GM13977 (cell line): ENCODE measurements around the gene AP5Z1.

Experiments used
- DNase-seq: peaks from one replicate; pipeline ENCODE4 v3.0.0; 2012; ENCODE audit warnings: low spot score
- CTCF ChIP-seq: IDR thresholded peaks from 2 replicates; pipeline ENCODE4 v1.5.1; 2012; ENCODE audit warnings: mild to moderate bottlenecking, control low read depth; ENCODE audit not compliant: insufficient read depth; ENCODE audit errors: extremely low read depth, missing control alignments
- in situ Hi-C: fragments of 300-500 bp; cut with MboI; formaldehyde crosslinking; loops from one replicate; pipeline ENCODE4 v1.12.0; 2022; ENCODE audit warnings: low sequenced_read_pairs, low pct_unique_long_range_greater_than_20kb, mixed read lengths, inconsistent platforms; ENCODE audit not compliant: unreplicated experiment

The AP5Z1 gene

DNA sequence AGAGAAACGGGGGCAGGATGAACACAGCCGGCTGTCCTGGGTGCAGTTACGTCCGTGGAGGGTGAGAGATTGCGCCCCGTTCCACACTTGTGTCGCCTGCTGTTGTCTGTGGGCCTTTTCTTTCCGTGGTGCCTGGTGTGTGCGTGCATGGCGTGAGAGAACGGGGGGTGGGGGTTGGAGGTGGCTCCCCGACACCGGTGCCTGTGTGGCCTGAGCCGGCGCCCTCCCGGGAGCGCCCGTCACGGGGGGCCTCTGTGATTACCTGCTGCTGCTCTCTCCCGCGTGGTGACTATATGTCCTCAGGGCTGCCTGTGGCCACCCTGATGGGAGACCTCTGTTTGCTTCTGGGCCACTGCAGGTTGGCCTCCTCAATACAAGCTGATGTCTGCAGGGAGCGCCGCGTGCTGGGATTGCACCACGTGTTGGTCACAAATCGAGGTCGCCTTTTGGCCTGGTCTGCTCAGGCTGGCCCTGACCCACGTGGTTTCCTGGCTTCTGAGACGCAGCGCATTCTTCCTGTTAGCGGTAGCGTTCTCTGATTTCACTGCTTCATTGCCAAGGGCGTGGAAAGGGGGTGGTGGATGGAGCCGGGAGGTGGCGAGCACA lies 10.9 kb upstream of the AP5Z1 start:
- DNase-seq, result no peak
- no peak for TF ChIP-seq CTCF
- in situ Hi-C loops, result no loop called here

DNA sequence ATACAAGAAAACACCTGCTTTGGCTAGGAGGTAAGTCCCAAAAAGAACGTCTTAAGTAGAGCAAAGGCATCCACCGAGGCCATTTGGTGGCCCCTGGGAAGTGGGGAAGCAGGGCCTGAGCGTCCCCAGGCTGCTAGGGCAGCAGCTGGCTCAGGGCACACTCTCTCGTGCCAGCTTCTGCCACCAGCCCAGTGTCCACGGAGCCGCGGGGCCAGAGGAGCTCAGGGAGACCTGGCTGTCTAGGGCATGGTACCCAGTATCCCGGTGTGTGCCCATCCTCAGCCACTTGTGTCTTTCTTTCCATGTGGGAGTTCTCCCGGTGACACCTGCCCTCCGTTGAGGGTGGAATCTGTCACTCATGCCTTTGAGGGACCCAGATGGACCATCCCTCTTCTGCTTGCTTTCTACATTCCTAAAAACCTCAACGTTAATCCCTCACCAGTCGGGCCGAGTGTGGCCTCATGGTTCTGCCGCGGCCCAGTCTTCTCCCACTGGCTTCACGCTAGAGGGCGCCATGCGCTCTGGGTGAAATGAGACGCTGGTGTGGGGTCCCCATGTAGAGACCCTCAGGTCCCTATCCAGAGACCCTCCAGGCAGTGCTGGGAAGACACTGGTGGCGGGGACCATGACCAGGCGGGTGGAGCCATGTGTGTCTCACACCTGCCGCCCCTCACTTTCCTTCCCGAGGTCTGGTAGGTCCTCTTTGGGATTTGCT lies 9.5 kb upstream of the AP5Z1 start:
- TF ChIP-seq CTCF, result peak; percentile 38
- DNase-seq, result no peak
- in situ Hi-C loops, result no loop called here

DNA sequence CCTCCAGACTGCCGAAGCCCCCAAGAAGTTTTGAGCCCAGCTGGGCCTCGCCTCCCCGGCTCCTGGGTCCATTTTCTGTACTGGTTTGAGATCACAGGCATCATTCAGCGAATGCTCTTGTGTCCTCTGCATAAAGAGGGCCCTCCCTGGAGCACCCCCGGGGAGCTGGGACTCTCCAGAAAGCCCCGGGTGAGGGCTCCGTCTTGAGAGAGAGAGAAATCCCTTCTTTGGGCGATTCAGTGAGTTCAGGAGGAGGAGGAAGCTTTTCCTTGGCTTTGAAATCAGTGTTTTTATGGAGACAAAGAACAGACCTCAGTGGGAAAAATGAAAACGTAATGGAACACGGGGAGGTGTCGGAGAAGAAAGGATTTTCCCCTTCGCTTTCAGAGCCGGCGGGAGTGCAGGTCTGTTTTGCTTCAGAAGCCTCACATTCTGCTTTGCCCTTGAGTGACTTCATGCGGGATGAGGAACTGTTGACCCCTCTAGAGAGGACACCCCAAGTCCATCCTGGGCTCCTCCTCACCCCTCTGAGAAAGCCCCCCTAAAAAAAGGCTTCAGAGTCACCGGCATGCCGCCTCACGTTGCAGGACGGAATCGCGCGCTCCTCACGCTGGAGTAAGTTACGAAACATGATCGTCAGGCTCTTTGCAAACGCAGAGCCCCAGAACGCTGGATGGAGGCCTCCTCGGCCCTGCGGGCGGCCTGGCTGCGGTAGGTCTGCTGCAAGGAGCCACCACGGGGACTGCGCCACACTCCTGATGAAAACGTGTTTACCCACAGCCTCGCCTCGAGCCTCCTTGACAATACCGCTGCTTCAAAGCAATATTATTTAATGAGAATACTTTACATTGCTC lies 8.5 kb upstream of the AP5Z1 start:
- TF ChIP-seq CTCF, result no peak
- no peak for DNase-seq
- in situ Hi-C loops, result no loop called here

- in situ Hi-C loops, result no loop called here
- no peak for DNase-seq
- no peak for TF ChIP-seq CTCF
These were observed 6.5 kb upstream of the AP5Z1 start for GRCh38 chr7:4768597-4769569.

- in situ Hi-C loops, result no loop called here
- no peak for TF ChIP-seq CTCF
- DNase-seq, result no peak
These were observed 5.7 kb upstream of the AP5Z1 start for GRCh38 chr7:4769761-4770160.

DNA sequence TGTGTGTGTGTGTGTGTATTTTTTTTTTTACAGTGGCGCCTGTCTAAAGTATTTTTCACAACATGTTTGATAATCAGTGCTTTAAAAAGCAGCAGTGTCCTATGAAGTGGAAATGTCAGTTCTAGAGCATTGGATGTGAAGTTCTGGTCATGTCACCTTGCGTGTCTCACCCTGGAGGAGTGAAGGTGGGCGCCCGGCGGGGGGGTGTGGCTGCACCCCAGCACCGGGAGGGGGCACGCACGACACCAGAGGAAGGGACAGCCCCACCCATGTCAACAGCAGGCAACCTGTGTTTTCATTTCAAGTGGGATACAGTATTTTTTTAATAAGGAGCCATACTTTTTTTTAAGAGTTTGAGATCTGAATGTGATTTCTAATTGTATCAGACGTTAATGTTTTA lies 4.5 kb upstream of the AP5Z1 start:
- no peak for TF ChIP-seq CTCF
- no peak for DNase-seq
- in situ Hi-C loops, result no loop called here
